ENCODE measurements around the gene UBE2D3.

The UBE2D3 gene

GRCh38 chr4:102787944-102788343 lies 39.4 kb downstream of the UBE2D3 start:
- DNase-seq = no peak

DNA sequence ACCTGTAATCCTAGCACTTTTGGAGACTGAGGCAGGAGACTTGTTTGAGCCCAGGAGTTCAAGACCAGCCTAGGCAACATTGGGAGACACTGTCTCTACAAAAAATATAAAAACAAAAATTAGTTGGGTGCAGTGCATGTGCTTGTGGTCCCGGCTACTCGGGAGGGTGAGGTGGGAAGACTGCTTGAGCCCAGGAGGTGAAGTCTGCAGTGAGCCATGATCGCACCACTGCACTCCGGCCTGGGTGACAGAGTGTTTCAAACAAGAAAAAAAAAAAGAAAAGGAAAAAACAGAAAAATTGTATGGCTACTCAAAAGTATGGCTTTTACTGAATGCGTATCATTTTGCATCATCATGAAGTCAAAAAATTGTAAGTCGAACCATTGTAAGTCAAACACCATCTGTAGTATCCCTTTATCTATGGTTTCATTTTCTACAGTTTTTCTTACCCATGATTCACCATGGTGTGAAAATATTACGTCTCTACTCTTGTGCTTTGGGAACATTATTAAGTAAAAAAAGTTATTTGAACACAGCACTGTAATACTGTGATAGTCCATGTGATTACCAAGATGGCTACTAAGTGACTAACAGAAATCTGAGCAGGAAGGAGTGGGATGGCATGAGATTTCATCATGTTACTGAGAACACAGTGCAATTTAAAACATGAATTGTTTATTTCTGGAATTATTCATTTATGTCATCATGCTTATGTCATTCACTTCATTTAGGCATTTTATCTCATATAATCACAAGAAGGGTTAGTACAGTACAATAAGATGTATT lies 40.1 kb downstream of the UBE2D3 start:
- DNase-seq = no peak

DNA sequence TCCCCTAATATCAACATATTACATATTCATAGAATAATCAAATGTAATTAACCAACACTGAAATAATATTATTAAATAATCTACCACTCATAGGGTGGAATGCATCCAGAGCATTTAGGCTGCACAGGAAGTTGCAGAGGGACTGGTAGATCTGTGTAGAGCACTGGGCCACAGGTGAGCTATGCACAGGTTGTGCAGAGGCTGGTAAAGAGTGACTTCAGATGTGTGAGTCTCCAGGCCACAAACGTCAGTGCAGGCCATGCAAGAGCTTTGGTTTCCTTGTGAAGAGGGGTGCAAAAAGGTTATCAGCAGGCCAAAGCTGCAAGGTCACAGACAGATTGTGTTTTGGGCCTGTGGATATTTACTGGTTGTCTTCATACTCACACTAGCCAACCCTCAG lies 41.1 kb downstream of the UBE2D3 start:
- DNase-seq = no peak

- no peak for DNase-seq
Observed at GRCh38 chr4:102783006-102783405, 44.3 kb downstream of the UBE2D3 start.

GRCh38 chr4:102781570-102781969 lies 45.8 kb downstream of the UBE2D3 start:
- DNase-seq = peak; percentile 8

- peak; percentile 67 for DNase-seq
Observed at GRCh38 chr4:102780476-102781144, 46.7 kb downstream of the UBE2D3 start.

DNA sequence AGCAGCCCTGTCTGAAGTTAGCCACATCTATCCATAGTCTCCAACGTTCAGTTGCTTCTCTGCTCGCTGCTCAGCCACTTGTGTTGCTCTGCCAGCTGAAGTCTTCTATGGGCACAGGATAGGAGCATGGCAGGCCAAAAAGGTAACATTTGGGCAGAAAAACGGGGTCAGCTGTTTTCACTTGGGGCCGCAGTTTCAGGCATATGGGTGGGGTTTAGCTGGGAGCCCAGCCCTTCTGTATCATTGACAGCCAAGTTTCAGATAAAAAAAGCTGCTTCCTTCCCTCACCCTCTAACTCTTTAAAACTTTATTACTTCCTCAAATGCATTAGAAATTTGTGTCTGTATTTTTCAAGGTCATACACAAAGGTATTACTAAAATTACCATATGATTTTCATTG lies 48.1 kb downstream of the UBE2D3 start:
- no peak for DNase-seq

GRCh38 chr4:102778720-102779119 lies 48.6 kb downstream of the UBE2D3 start:
- peak; percentile 23 for DNase-seq

GRCh38 chr4:102775805-102776204 lies 51.5 kb downstream of the UBE2D3 start:
- DNase-seq = no peak

- DNase-seq = no peak
Observed at GRCh38 chr4:102774254-102774653, 53.1 kb downstream of the UBE2D3 start.

DNA sequence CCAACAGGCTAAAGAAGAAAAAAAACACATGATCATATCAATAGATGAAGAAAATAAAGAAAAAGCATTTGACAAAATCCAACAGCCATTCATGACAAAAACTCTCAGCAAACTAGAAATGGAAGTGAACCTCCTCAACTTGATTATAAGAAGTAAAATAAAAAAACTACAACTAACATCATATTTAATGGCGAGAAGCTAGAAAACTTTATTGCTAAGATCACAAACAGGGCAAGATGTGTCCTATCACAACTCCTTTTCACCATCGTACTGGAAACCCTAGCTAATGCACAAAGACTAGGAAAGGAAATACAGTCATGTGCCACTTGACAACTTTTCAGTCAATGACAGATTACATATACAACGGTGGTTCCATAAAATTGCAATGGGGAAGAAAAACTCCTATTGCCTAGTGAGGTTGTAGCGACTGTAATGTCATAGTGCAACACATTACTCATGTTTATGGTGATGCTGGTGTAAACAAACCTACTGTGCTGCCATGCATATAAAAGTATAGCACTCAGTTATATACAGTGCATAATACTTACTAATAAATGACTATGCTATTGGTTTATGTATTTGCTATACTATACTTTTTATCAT lies 54.5 kb downstream of the UBE2D3 start:
- no peak for DNase-seq

- DNase-seq = no peak
Observed at GRCh38 chr4:102764901-102765300, 62.5 kb downstream of the UBE2D3 start.

- no peak for DNase-seq
Observed at GRCh38 chr4:102761906-102762305, 65.4 kb downstream of the UBE2D3 start.

- peak; percentile 17 for DNase-seq
Observed at GRCh38 chr4:102761296-102761701, 66.1 kb downstream of the UBE2D3 start.

DNA sequence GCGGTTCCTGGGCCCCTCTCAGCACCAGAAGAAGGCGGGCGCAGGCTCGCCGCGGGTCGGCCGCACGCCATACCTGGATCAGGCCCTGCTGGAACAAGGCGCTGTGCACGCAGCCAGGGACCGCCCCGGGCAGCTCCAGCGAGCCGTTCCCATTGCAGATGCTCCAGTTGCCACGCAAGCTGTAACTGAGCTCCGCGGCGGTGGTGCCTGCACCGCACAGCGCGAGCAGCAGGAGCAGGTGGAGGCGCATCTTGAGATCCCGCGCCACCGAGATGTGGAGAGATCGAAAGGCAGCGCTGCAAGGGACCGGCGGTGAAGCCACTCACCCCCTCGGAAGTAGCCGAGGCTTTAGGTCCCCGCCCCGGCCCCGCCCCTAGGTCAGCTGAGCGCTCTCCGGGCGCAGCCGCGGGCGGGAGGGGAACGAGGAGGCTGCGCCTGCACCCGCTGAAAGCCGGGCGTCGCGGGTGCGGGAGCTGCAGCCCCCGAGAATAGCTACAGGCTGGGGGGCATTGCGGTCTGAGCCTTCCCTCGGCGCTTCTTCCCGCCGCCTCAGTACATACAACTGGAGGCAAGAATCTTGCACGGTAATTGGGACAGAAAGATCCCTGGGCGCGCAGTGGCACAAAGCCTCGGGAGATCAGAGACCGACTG lies 66.6 kb downstream of the UBE2D3 start, which contains the start of gene MANBA:
Gene MANBA, minus strand, starts transcription at position 324 of the 651 bp plus-strand sequence. Its CDS starts 74 bp downstream, at position 250.
- peak; percentile 50 for DNase-seq

DNA sequence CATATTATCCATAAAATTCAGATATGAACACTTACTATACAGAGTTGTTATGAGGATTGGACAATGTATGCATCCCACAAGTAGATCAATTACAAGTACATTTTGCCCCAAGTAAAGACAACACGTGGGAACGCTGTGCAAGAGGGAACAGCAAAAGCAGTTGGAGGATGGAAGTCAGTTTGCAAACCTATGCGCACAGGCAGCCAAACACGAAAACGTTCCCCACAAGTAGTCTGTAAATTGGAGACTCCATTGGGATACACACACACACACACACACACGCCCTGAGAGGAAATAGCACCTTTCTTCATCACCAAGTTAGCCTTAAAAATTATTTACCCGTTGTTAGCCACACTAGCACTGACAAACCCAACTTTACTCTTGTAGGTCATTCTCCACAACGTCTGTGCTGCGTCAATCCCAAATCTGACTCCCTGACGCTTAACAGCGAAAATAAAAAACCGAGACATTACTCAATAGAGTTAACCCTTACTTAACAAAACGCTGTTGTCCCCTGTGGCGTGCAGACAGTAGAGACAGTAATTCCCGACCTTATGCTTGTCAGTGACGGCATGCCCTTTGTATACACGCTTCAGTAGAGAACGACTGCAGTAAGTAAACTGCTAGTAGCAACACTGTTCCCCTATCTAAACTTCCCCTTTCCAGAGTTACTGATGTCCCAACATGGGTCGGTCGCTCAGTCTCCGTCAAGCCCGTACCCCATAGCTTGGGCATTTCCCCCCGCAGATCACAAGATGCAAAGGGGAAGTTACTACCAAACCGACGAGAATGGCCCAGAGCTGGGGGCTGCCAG lies 67.3 kb downstream of the UBE2D3 start:
- DNase-seq = peak; percentile 11

DNA sequence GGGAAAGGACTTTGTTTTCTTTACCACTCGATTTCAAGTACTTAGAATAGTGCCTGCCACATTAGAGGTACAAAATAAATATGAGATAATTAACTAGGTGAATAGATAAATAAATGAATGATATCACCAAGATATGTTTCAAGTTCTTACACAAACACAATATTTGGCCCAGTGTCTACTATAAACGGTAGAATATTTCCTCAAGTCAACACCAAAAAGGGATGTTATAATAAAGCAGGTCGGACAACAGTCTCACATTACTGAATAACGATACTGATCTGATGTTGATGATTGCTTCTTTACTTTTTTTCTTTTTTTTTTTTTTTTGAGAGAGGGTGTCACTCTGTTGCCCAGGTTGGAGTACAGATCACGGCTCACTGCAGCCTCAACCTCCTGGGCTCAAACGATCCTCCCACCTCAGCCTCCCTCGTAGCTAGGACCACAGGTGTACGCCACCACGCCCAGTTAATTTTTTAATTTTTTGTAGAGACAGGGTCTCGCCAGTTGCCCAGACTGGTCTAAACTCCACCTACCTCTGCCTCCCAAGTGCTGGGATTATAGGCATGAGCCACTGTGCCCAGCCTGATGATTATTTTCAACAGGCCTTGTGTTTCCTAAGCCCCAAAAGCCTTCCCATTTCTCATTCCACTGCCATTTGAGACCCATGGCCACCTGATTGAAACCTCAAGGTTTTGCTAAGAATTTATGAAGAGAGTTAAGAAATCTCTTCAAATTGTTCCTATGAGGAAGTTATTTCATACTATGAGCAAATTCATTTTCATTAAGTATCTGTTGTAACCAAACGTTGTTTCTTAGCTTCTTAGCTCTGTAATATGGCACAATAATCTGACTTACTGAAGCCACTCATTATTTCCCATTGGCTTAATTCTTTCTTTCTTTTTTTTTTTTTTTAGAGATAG lies 68.8 kb downstream of the UBE2D3 start:
- peak; percentile 15 for DNase-seq

GRCh38 chr4:102757681-102758080 lies 69.7 kb downstream of the UBE2D3 start:
- peak; percentile 10 for DNase-seq

DNA sequence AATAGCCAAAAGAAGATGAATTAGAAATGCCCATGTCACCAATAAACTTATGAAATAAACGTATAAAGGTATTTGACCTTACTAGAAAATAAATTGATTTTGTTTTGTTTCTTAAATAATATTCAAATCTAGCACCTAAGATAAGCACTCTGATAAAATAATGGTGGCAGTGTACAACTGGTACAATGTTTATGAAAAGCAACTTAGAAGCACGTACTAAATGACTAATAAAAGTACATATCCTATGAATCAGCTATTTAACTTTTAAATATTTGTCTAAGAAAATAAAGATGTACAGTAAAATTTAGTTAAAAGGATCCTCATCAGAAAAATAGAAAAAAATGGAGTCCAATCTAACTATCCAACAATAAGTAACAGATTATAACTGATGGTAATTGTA lies 73.3 kb downstream of the UBE2D3 start:
- no peak for DNase-seq

GRCh38 chr4:102751941-102752340 lies 75.4 kb downstream of the UBE2D3 start:
- no peak for DNase-seq

Data from NCI-H510A treated with DMSO at 0.1 percent for 48 hours (cell line).